C4-2B (cell line): ENCODE measurements around the gene WDFY2.

Source experiments
- H3K27ac ChIP-seq: fragments of 450-650 bp; 2 replicates; pipeline ENCODE4 v1.5.1; 2017
- CTCF ChIP-seq: fragments of 450-650 bp; conservative IDR thresholded peaks from 2 replicates; pipeline ENCODE4 v1.5.1; 2017; ENCODE audit warnings: mild to moderate bottlenecking
- ZFX ChIP-seq: fragments of 450-650 bp; IDR thresholded peaks from 2 replicates; pipeline ENCODE4 v1.6.1; 2017

The WDFY2 gene

GRCh38 chr13:51771418-51772104, 187.3 kb downstream of the WDFY2 start:
- H3K27ac ChIP-seq: no peak overlapping the region
- TF ChIP-seq CTCF: no peak
- no peak for TF ChIP-seq ZFX

- no peak overlapping the region for H3K27ac ChIP-seq
- no peak for TF ChIP-seq CTCF
- no peak for TF ChIP-seq ZFX
Observed at GRCh38 chr13:51772105-51772455, 187.8 kb downstream of the WDFY2 start.

- TF ChIP-seq CTCF (no peak), ZFX (no peak)
- H3K27ac ChIP-seq: no peak overlapping the region
Observed at GRCh38 chr13:51772781-51773180, 188.5 kb downstream of the WDFY2 start.

GRCh38 chr13:51773515-51773914, 189.3 kb downstream of the WDFY2 start:
- TF ChIP-seq ZFX (no peak), CTCF (no peak)
- H3K27ac ChIP-seq: no peak overlapping the region

GRCh38 chr13:51776179-51776578, 191.9 kb downstream of the WDFY2 start:
- no peak overlapping the region for H3K27ac ChIP-seq
- TF ChIP-seq CTCF (no peak), ZFX (no peak)

- no peak overlapping the region for H3K27ac ChIP-seq
- TF ChIP-seq CTCF: no peak
- no peak for TF ChIP-seq ZFX
Observed at GRCh38 chr13:51777921-51778320, 193.7 kb downstream of the WDFY2 start.

GRCh38 chr13:51778392-51778791, 194.1 kb downstream of the WDFY2 start:
- TF ChIP-seq ZFX: no peak
- TF ChIP-seq CTCF: no peak
- no peak overlapping the region for H3K27ac ChIP-seq
